ENCODE data around the gene ACP2. TPM values are rescaled to one million over a fixed set of nuclear protein-coding genes. Genes with fewer than 3 reads are reported as not detected.
"Not testable (repeated sequence)": the region's sequence is repeated elsewhere in the genome, so short reads cannot be mapped to it uniquely, and the experiment has no call there.

Gene ACP2
- total RNA-seq, 4 donors from 2014 or later, result 21.0 to 46.0 (median 32.0) TPM

DNA sequence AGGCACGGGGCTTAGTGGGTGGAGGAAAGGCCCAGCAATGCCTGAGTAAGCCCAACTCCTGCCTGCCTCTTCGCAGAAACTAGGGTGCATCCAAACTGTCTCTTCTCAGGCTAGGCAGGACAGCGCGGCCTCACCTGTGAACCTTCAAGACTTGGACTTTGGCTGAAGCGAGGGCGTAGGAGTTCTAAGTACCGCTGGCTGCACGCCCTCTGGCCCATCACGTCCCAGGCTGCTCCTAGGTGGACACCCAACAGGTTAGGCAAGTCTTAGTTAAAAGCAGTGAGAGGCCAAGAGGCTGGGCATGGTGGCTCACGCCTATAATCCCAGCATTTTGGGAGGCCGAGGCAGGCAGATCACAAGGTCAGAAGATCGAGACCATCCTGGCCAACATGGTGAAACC is 35.7 kb downstream of the ACP2 start:
- H3K9me3 ChIP-seq, result no peaks in the 10 kb centered on the region
- no peaks in the 10 kb centered on the region for H3K36me3 ChIP-seq
- no peak for ATAC-seq
- peak overlapping the region in 3 of 4 donors; percentile 90 to 97 (median 97) for H3K27ac ChIP-seq
- H3K4me1 ChIP-seq, result peaks cover 0 to 35% (median 10%) of the 10 kb centered on the region in 3 donors
- H3K4me3 ChIP-seq, result no peak overlapping the region
- no CpG with 5 or more reads among the region's 12 CpGs for WGBS, 2 donors (ENCODE audit: low coverage in 1 of 2)
- H3K27me3 ChIP-seq, result no peaks in the 10 kb centered on the region
- no peak for TF ChIP-seq POLR2AphosphoS5 (IDR thresholded peaks at IDR 0.05)
- TF ChIP-seq EP300 (IDR thresholded peaks at IDR 0.05), result no peak
- TF ChIP-seq, protein P1, sequence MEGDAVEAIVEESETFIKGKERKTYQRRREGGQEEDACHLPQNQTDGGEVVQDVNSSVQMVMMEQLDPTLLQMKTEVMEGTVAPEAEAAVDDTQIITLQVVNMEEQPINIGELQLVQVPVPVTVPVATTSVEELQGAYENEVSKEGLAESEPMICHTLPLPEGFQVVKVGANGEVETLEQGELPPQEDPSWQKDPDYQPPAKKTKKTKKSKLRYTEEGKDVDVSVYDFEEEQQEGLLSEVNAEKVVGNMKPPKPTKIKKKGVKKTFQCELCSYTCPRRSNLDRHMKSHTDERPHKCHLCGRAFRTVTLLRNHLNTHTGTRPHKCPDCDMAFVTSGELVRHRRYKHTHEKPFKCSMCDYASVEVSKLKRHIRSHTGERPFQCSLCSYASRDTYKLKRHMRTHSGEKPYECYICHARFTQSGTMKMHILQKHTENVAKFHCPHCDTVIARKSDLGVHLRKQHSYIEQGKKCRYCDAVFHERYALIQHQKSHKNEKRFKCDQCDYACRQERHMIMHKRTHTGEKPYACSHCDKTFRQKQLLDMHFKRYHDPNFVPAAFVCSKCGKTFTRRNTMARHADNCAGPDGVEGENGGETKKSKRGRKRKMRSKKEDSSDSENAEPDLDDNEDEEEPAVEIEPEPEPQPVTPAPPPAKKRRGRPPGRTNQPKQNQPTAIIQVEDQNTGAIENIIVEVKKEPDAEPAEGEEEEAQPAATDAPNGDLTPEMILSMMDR (IDR thresholded peaks at IDR 0.05), result no peak
- TF ChIP-seq POLR2A (IDR thresholded peaks at IDR 0.05), result no peak

GRCh38 chr11:47208628-47209027 is 40.0 kb downstream of the ACP2 start:
- H3K27me3 ChIP-seq, result no peaks in the 10 kb centered on the region
- H3K36me3 ChIP-seq, result no peaks in the 10 kb centered on the region
- no peak overlapping the region for H3K27ac ChIP-seq
- WGBS, 2 donors (ENCODE audit: low coverage in 1 of 2), result 83 to 100% methylated on average over 3 to 4 of the region's 5 CpGs
- no peak for ATAC-seq
- TF ChIP-seq EP300 (IDR thresholded peaks at IDR 0.05) (no peak), POLR2A (IDR thresholded peaks at IDR 0.05) (no peak), POLR2AphosphoS5 (IDR thresholded peaks at IDR 0.05) (no peak)
- TF ChIP-seq, protein P1 (IDR thresholded peaks at IDR 0.05), result no peak
- H3K4me3 ChIP-seq, result no peak overlapping the region
- peaks cover 0 to 3% (median 0%) of the 10 kb centered on the region in 3 donors for H3K4me1 ChIP-seq
- no peaks in the 10 kb centered on the region for H3K9me3 ChIP-seq

- not testable (repeated sequence) for H3K27me3 ChIP-seq, H3K27ac ChIP-seq, H3K4me3 ChIP-seq, H3K9me3 ChIP-seq, H3K4me1 ChIP-seq, H3K36me3 ChIP-seq, ATAC-seq
- 80 to 90% methylated on average over 1 to 10 of the region's 13 CpGs for WGBS, 2 donors (ENCODE audit: low coverage in 1 of 2)
Observed at GRCh38 chr11:47208008-47208552, 40.5 kb downstream of the ACP2 start.

GRCh38 chr11:47207459-47207858 is 41.2 kb downstream of the ACP2 start:
- WGBS, 2 donors (ENCODE audit: low coverage in 1 of 2), result 73 to 83% methylated on average over 4 to 6 of the region's 6 CpGs
- Histone ChIP-seq H3K4me1 (no peaks in the 10 kb centered on the region), H3K4me3 (no peak overlapping the region), H3K36me3 (no peaks in the 10 kb centered on the region), H3K27me3 (no peaks in the 10 kb centered on the region), H3K27ac (no peak overlapping the region), H3K9me3 (no peaks in the 10 kb centered on the region)
- no peak for ATAC-seq
- TF ChIP-seq EP300 (IDR thresholded peaks at IDR 0.05) (no peak), POLR2AphosphoS5 (IDR thresholded peaks at IDR 0.05) (no peak), POLR2A (IDR thresholded peaks at IDR 0.05) (no peak)
- TF ChIP-seq, protein P1 (IDR thresholded peaks at IDR 0.05), result no peak

DNA sequence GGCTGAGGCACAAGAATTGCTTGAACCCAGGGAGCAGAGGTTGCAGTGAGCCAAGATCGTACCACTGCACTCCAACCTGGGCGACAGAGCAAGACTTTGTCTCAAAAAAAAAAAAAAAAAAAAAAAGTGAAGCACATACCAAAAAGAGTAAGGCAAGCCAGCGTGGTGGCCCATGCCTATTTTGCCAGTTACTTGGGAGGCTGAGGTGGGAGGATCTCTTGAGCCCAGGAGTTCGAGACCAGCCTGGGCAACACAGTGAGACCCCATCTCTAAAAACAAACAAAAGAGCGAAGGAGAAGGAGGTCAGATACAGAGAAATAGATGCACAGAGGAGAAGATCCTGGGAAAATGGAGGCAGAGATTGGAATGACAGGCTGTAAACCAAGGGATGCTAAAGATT is 42.0 kb downstream of the ACP2 start:
- not testable (repeated sequence) for H3K27me3 ChIP-seq, H3K9me3 ChIP-seq, H3K36me3 ChIP-seq, H3K4me3 ChIP-seq, H3K4me1 ChIP-seq, H3K27ac ChIP-seq, ATAC-seq
- WGBS, 2 donors (ENCODE audit: low coverage in 1 of 2), result 83 to 100% methylated on average over 3 of the region's 5 CpGs

DNA sequence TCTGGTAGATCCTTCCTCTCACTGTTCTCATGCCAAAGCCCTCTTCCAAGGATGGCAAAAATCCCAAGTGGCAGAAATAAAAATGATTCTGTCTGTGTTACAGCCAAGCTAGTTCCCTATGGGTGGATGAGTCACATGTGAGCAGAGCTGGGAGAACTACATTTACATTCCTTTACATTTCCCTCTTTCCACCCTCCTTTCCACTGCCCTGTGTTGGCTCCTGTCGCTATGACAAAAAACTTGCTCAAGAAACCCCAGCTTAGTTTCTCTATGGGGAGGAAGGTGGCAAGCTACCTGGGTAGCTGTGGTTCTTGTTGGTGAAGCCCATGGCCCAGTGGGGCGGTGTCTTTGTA is 44.0 kb downstream of the ACP2 start:
- H3K9me3 ChIP-seq, result no peaks in the 10 kb centered on the region
- H3K4me1 ChIP-seq, result no peaks in the 10 kb centered on the region
- no peaks in the 10 kb centered on the region for H3K36me3 ChIP-seq
- no peak for TF ChIP-seq POLR2AphosphoS5 (IDR thresholded peaks at IDR 0.05)
- no peak for TF ChIP-seq EP300 (IDR thresholded peaks at IDR 0.05)
- TF ChIP-seq POLR2A (IDR thresholded peaks at IDR 0.05), result no peak
- TF ChIP-seq, protein P1 (IDR thresholded peaks at IDR 0.05), result no peak
- peak overlapping the region in 1 of 4 donors; percentile 3 for H3K27ac ChIP-seq
- H3K27me3 ChIP-seq, result no peaks in the 10 kb centered on the region
- H3K4me3 ChIP-seq, result no peak overlapping the region
- no peak for ATAC-seq
- 0 to 50% methylated on average over 1 to 2 of the region's 2 CpGs for WGBS, 2 donors (ENCODE audit: low coverage in 1 of 2)
